Heart right ventricle (tissue), 16 donors: ENCODE measurements around the gene CCNO. TPM values are rescaled to one million over a fixed set of nuclear protein-coding genes. Genes with fewer than 3 reads are reported as not detected.

Source experiments
- ATAC-seq, 8 donors: fragments of 200-7000 bp; cut with Tn5 transposase; one replicate each; pipeline ENCODE4 v1.9.1; 2020; ENCODE audit warnings: mild to moderate bottlenecking in 8 of 8, moderate library complexity in 8 of 8, moderate number of reproducible peaks in 1 of 8
- DNase-seq, 2 donors: peaks; one replicate each; pipeline ENCODE4 v3.0.0-alpha.2; 2020
- H3K27ac ChIP-seq, 10 donors: fragments of 200-600 bp; sonication (generic) in 2 of 10; one replicate each; pipeline versions ENCODE4 v1.5.0 to v1.8.0; 2020 to 2022; ENCODE audit warnings: mild to moderate bottlenecking in 3 of 10
- H3K27me3 ChIP-seq, 7 donors: fragments of 200-600 bp; one replicate each; pipeline ENCODE4 v1.8.0; 2021 to 2022; ENCODE audit warnings: mild to moderate bottlenecking in 2 of 7
- H3K36me3 ChIP-seq, 9 donors: fragments of 200-600 bp; sonication (generic) in 1 of 9; one replicate each; pipeline versions ENCODE4 v1.5.0 to v1.8.0; 2020 to 2022; ENCODE audit warnings: mild to moderate bottlenecking in 2 of 9
- H3K4me1 ChIP-seq, 9 donors: fragments of 200-600 bp; sonication (generic) in 1 of 9; one replicate each; pipeline versions ENCODE4 v1.5.0 to v1.8.0; 2020 to 2022; ENCODE audit warnings: mild to moderate bottlenecking in 4 of 9
- H3K4me3 ChIP-seq, 10 donors: fragments of 200-600 bp; sonication (generic) in 2 of 10; one replicate each; pipeline versions ENCODE4 v1.5.0 to v1.8.0; 2020 to 2022; ENCODE audit warnings: mild to moderate bottlenecking in 7 of 10, moderate library complexity in 2 of 10
- H3K9me3 ChIP-seq, 11 donors: fragments of 200-600 bp in 10 of 11; sonication (generic) in 2 of 11; one replicate each; pipeline versions ENCODE4 v1.5.0 to v1.8.0; 2013 to 2022; ENCODE audit warnings: mild to moderate bottlenecking in 2 of 11, control low read depth in 1 of 11, moderate library complexity in 1 of 11
- CTCF ChIP-seq, 9 donors: fragments of 200-600 bp; sonication (generic) in 2 of 9; IDR thresholded peaks; one replicate each; pipeline versions ENCODE4 v1.5.0 to v1.8.0; 2021 to 2022; ENCODE audit warnings: antibody characterized with exemption in 9 of 9, mild to moderate bottlenecking in 5 of 9, moderate library complexity in 1 of 9
- WGBS, 2 donors: extraction: QIAGEN DNeasy Blood & Tissue Kit; methylation state at CpG; one replicate each; pipeline ENCODE4 v1.1.7; 2013; ENCODE audit warnings: inconsistent platforms in 1 of 2; 5-methylcytosine and 5-hydroxymethylcytosine counted together
- intact Hi-C, 10 donors: fragments of 100-400 bp; cut with DNase I; formaldehyde crosslinking; loops; one replicate each; pipeline versions ENCODE4 v1.11.1 to v1.14.2; 2022
- polyA plus RNA-seq, 2 donors: library from polyadenylated mRNA; stranded (reverse); fragments of 200-250 nt; gene quantifications; one replicate each; pipeline ENCODE4 v1.2.3, GENCODE V29; 2013
- total RNA-seq, 10 donors: library from RNA; stranded (reverse); fragmentation: NEBNext Ultra II Directional in 3 of 10; extraction: Animal tissue kit (Norgen Biotek cat#: 25700) in 3 of 10; gene quantifications; one replicate each; pipeline versions ENCODE4 v1.2.1 to v1.2.4, GENCODE V29; 2021 to 2023
- donor health status: Arrhythmogenic right ventricular cardiomyopathy.
- donor health status: ischemic (EF 13 %, LVEDD 7.1; RV severe dilation, severe dysfunction).
- donor health status: healthy with polysubstance abuse.
- donor health status: DM: no; HTN: yes; CAD: no.
- donor health status: DM: no; HTN: no; CAD: no.
- donor health status: ischemic (EF 25% LVEDD 6.9; RV normal size, moderate dysfunction).
- donor health status: ischemic (EF 25% LVEDD 5.7; RV mildly dilated, moderate dysfunction).
- donor health status: healthy.
- donor health status: DM: yes; HTN: yes; CAD: no.
- donor health status: Ischemic cardiomyopathy.
- donor health status: ischemic (EF 35%, LVEDD 5.7; RV mildly dilated, moderate dysfunction).
- donor health status: nonischemic (EF 11% LVEDD 7.7; RV severe dilation, severe dysfunction).
- donor health status: DM: yes; HTN: yes; CAD: no.
- donor health status: PGD.
- donor health status: ischemic (EF 29% LVEDD 5.4; RV normal size, mild dysfunction).
- donor health status: nonischemic (EF 23%, LVEDD 6.1; RV moderate dilation, normal function).

CCNO gene
- total and polyA plus RNA-seq, 12 donors: 0.07 to 0.41 (median 0.15) TPM; not detected in 9

GRCh38 chr5:55254802-55255201 lies 21.4 kb upstream of the CCNO start:
- Histone ChIP-seq H3K4me3 (no peak overlapping the region), H3K27me3 (no peaks in the 10 kb centered on the region), H3K27ac (no peak overlapping the region), H3K4me1 (no peaks in the 10 kb centered on the region), H3K9me3 (no peaks in the 10 kb centered on the region), H3K36me3 (peaks cover 0 to 62% (median 43%) of the 10 kb centered on the region in 9 donors)
- DNase-seq: no peak
- no peak for TF ChIP-seq CTCF (IDR thresholded peaks at IDR 0.05)
- WGBS, 2 donors: 89 to 94% methylated on average over 4 of the region's 4 CpGs
- ATAC-seq: no peak
- intact Hi-C loops: no loop called here

- no peak for TF ChIP-seq CTCF (IDR thresholded peaks at IDR 0.05)
- intact Hi-C loops: no loop called here
- Histone ChIP-seq H3K4me3 (no peak overlapping the region), H3K4me1 (no peaks in the 10 kb centered on the region), H3K27ac (no peak overlapping the region), H3K36me3 (peaks cover 0 to 15% (median 7%) of the 10 kb centered on the region in 9 donors), H3K9me3 (peaks cover 0 to 20% (median 11%) of the 10 kb centered on the region in 11 donors), H3K27me3 (peaks cover 0 to 3% (median 0%) of the 10 kb centered on the region in 7 donors)
- ATAC-seq (no peak), DNase-seq (no peak)
- WGBS, 2 donors: 87 to 91% methylated on average over 1 of the region's 1 CpG
Observed at GRCh38 chr5:55250064-55250463, 16.7 kb upstream of the CCNO start.

- TF ChIP-seq CTCF (IDR thresholded peaks at IDR 0.05): no peak
- Histone ChIP-seq H3K4me1 (no peaks in the 10 kb centered on the region), H3K36me3 (no peaks in the 10 kb centered on the region), H3K9me3 (no peaks in the 10 kb centered on the region), H3K27me3 (peaks cover 0 to 67% (median 55%) of the 10 kb centered on the region in 7 donors), H3K27ac (no peak overlapping the region), H3K4me3 (no peak overlapping the region)
- ATAC-seq: no peak
- WGBS, 2 donors: 57 to 64% methylated on average over 4 of the region's 4 CpGs
- DNase-seq: no peak
- intact Hi-C loops: no loop called here
Observed at GRCh38 chr5:55241746-55242145, 8.3 kb upstream of the CCNO start.

DNA sequence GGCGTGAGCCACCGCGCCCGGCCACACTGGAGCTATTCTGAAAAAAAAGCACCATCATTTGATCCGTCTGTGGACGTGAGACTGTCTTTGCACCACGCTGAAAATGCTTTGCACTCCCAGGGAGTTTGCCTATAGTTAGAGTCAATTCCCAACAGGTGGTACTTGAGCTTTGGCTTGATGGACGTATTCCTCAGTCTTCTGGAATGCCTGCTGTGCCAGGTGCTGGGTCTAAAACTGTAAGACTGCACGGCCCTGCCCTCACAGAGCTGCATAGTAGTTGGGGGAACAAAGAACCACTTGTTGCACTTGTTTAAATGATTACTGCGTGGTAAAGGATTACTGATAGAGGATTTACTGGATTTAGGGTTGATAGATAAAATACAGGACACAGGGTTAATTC lies 3.4 kb upstream of the CCNO start:
- 77 to 84% methylated on average over 10 of the region's 10 CpGs for WGBS, 2 donors
- intact Hi-C loops: no loop called here
- Histone ChIP-seq H3K36me3 (no peaks in the 10 kb centered on the region), H3K4me1 (peaks cover 6 to 30% (median 29%) of the 10 kb centered on the region in 9 donors), H3K9me3 (no peaks in the 10 kb centered on the region), H3K4me3 (no peak overlapping the region), H3K27me3 (peaks cover 9 to 96% (median 86%) of the 10 kb centered on the region in 7 donors), H3K27ac (no peak overlapping the region)
- no peak for DNase-seq
- TF ChIP-seq CTCF (IDR thresholded peaks at IDR 0.05): no peak
- ATAC-seq: no peak
